Stimulated activated CD4-positive, alpha-beta T cell treated with anti-CD3 and anti-CD28 coated beads, Interleukin-15, amount 100 ng/mL, for 1 hour (primary cell): ENCODE measurements around the gene USP47.

ENCODE experiments used
- DNase-seq, 2 donors: peaks; one replicate each; pipeline ENCODE4 v3.0.0-alpha.2; 2020; ENCODE audit warnings: low read depth in 1 of 2, low spot score in 1 of 2

The USP47 gene

GRCh38 chr11:11937433-11937832 is 95.7 kb downstream of the USP47 start:
- no peak for DNase-seq

GRCh38 chr11:11937957-11938356 is 96.2 kb downstream of the USP47 start:
- DNase-seq = no peak

- no peak for DNase-seq
Observed at GRCh38 chr11:11940551-11940950, 98.8 kb downstream of the USP47 start.

- no peak for DNase-seq
Observed at GRCh38 chr11:11942668-11943067, 100.9 kb downstream of the USP47 start.

GRCh38 chr11:11944444-11944843 is 102.7 kb downstream of the USP47 start:
- DNase-seq = no peak

GRCh38 chr11:11946180-11946579 is 104.4 kb downstream of the USP47 start:
- no peak for DNase-seq

GRCh38 chr11:11946878-11947277 is 105.1 kb downstream of the USP47 start:
- DNase-seq = no peak

GRCh38 chr11:11947825-11948224 is 106.1 kb downstream of the USP47 start:
- no peak for DNase-seq

- no peak for DNase-seq
Observed at GRCh38 chr11:11948242-11948947, 106.6 kb downstream of the USP47 start.

- DNase-seq = no peak
Observed at GRCh38 chr11:11949482-11949881, 107.7 kb downstream of the USP47 start.

- DNase-seq = no peak
Observed at GRCh38 chr11:11952036-11952435, 110.3 kb downstream of the USP47 start.

GRCh38 chr11:11956006-11956405 is 114.2 kb downstream of the USP47 start:
- no peak for DNase-seq

- no peak for DNase-seq
Observed at GRCh38 chr11:11958403-11959231, 116.8 kb downstream of the USP47 start.

GRCh38 chr11:11959601-11960000 is 117.8 kb downstream of the USP47 start:
- DNase-seq = no peak

GRCh38 chr11:11960687-11961086 is 118.9 kb downstream of the USP47 start:
- no peak for DNase-seq

- DNase-seq = no peak
Observed at GRCh38 chr11:11961399-11962028, 119.7 kb downstream of the USP47 start.

- no peak for DNase-seq
Observed at GRCh38 chr11:11963067-11963466, 121.3 kb downstream of the USP47 start.

- DNase-seq = no peak
Observed at GRCh38 chr11:11963842-11964773, 122.3 kb downstream of the USP47 start.

- no peak for DNase-seq
Observed at GRCh38 chr11:11964774-11965150, 123.0 kb downstream of the USP47 start.

GRCh38 chr11:11965192-11965591 is 123.4 kb downstream of the USP47 start:
- no peak for DNase-seq
